PC-9 (cell line): Measurements from ENCODE around the gene EHMT1.

ENCODE experiments used
- EZH2 ChIP-seq: fragments of 200-600 bp; sonication (generic); IDR thresholded peaks from 2 replicates; pipeline ENCODE4 v1.8.0; 2017; ENCODE audit warnings: antibody characterized with exemption, low read depth
- TF ChIP-seq, protein P1 (sequence below): fragments of 200-600 bp; sonication (generic); conservative IDR thresholded peaks from 2 replicates; pipeline ENCODE4 v1.6.1; 2017; ENCODE audit warnings: mixed run types, antibody characterized with exemption, mild to moderate bottlenecking, moderate library complexity

DNA sequence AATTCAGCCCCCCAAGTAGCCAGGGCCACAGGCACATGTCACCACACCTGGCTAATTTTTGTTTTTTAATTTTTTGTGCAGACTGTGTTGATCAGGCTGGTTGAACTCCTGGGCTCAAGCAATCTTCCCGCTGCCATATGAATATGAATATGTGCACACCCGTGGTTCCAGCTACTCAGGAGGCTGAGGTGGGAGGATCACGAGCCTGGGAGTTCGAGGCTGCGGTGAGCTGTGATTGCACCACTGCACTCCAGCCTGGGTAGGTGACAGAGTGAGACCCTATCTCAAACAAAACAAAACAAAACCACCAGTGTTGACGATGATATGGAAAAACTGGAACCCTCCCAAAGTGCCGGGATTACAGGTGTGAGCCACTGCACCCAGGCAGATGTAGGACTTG lies 32.0 kb downstream of the EHMT1 start:
- no peak for TF ChIP-seq EZH2
- TF ChIP-seq, protein P1, sequence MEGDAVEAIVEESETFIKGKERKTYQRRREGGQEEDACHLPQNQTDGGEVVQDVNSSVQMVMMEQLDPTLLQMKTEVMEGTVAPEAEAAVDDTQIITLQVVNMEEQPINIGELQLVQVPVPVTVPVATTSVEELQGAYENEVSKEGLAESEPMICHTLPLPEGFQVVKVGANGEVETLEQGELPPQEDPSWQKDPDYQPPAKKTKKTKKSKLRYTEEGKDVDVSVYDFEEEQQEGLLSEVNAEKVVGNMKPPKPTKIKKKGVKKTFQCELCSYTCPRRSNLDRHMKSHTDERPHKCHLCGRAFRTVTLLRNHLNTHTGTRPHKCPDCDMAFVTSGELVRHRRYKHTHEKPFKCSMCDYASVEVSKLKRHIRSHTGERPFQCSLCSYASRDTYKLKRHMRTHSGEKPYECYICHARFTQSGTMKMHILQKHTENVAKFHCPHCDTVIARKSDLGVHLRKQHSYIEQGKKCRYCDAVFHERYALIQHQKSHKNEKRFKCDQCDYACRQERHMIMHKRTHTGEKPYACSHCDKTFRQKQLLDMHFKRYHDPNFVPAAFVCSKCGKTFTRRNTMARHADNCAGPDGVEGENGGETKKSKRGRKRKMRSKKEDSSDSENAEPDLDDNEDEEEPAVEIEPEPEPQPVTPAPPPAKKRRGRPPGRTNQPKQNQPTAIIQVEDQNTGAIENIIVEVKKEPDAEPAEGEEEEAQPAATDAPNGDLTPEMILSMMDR, result no peak
